Activated CD8-positive, alpha-beta memory T cell treated with anti-CD3 and anti-CD28 coated beads, Interleukin-2, amount 50 U/mL, for 1 hour (primary cell): ENCODE measurements around the gene FOSL1.
A peak's percentile ranks its signal among the peaks of the same experiment; 100 is the strongest.

Experiments
- DNase-seq: peaks from one replicate; pipeline ENCODE4 v3.0.0-alpha.2; 2020; ENCODE audit errors: extremely low read depth

Gene FOSL1

GRCh38 chr11:65863889-65864705 lies 36.1 kb downstream of the FOSL1 start:
- DNase-seq, result no peak

DNA sequence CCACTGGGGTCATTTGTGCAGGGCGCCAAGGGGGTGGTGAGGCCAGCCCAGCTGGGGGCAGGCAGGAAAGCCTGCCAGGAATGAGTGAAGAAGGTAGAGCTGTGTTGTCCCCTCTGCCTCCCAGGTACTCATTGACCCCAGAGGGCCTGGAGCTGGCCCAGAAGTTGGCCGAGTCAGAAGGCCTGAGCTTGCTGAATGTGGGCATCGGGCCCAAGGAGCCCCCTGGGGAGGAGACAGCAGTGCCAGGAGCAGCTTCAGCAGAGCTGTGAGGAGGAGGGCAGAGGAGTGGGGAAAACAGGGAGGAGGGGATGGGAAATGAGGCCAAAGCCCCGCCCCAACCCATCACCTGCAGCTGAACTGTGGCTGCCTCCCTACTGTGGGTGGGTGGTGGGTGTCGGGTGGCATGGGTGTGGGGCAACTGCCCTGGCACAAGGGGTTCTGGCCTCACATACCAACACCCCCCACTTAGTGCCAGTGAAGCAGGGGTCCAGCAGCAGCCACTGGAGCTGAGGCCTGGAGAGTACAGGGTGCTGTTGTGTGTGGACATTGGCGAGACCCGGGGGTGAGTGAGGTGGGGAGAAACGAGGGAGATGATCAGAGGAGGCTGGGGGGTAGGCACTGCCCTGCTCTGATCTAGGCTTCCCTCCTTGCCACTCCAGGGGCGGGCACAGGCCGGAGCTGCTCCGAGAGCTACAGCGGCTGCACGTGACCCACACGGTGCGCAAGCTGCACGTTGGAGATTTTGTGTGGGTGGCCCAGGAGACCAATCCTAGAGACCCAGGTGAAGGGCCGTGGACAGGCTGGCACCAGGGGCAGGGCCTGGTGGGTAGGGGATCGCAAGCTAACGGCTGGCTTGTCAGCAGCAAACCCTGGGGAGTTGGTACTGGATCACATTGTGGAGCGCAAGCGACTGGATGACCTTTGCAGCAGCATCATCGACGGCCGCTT lies 37.0 kb downstream of the FOSL1 start:
- no peak for DNase-seq

- no peak for DNase-seq
These were observed 37.9 kb downstream of the FOSL1 start for GRCh38 chr11:65862191-65862735.

DNA sequence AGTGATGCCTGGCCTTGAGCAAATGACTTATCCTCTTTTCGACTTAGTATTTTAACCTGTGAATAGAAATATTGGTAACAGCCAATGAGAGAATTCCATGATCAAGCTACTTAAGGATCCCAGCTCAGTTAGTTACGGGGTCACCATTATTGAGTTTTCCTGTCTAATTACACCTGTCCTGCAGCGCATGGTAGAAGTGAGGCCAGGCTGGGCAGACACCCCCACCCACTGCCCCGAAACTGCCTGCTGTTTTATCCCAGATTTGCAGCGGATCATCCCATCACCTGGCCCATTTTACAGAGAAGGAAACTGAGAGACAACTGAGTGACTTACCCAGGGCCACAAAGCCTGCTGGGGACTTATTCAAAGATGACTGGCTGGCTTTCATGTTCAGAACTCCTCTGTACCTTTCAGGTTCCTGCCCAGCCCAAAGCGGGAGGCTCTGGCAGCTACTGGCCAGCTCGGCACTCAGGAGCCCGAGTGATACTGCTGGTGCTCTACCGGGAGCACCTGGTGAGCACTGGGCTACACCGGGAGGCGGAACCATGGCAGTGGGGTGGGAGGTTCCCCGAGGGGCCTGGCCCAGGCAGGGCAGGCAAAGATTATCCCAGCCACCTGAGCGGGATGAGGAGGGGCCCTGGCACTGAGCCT lies 38.5 kb downstream of the FOSL1 start:
- DNase-seq, result no peak

GRCh38 chr11:65861165-65861505 lies 39.1 kb downstream of the FOSL1 start:
- no peak for DNase-seq

GRCh38 chr11:65860278-65861164 lies 39.7 kb downstream of the FOSL1 start, which contains the start of gene MUS81:
Gene MUS81, plus strand, starts transcription at chr11:65860433. Its CDS starts 321 bp downstream, at chr11:65860754.
- DNase-seq, result peak; percentile 86

DNA sequence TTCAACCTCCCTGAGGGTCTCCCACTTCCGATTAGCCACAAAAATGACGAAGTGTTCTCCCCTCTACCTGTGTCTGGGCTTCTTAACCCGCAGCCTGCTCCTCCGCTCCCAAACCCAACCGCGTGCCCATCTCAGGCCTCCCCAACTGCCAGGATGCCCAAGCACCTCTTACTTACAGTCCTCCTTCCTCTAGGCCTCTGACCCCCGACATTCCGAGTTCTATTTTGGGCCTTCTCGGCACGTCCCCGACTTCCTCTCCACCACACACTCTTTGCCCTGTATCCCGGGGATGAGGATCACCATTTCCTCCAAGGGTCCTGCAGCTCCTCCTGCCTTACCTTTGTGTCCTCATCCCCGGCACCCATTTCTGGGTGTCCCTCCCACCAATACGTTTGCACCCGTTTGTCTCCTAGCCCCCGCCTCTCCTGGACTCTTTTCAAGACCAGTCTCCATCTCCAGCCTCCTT lies 40.3 kb downstream of the FOSL1 start:
- no peak for DNase-seq

GRCh38 chr11:65859095-65859811 lies 40.9 kb downstream of the FOSL1 start:
- peak; percentile 95 for DNase-seq

DNA sequence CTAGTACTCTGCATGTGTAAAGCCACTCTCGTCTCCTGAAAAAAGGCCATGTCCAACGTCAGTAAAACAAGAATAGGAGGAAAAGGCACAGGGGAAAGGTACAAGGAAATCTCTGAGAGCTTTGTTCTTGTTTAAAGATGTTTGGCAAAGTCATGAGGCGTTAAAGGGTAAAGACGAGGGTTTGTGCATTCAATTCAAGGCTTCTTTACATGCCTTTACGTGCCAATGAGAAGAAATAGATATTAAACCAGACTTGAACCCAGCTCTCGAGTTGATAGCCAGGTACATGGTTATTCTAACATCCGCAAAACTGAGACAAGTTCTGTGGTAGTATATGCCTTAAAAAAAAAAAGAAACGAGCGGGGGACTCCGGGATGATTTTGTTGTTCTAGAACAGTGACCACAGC lies 41.5 kb downstream of the FOSL1 start:
- DNase-seq, result no peak

GRCh38 chr11:65857853-65858680 lies 42.1 kb downstream of the FOSL1 start, which contains the start of gene CFL1:
Gene CFL1, minus strand, starts transcription at chr11:65858180. Its CDS starts 81 bp downstream, at chr11:65858099.
- DNase-seq, result peak; percentile 88

DNA sequence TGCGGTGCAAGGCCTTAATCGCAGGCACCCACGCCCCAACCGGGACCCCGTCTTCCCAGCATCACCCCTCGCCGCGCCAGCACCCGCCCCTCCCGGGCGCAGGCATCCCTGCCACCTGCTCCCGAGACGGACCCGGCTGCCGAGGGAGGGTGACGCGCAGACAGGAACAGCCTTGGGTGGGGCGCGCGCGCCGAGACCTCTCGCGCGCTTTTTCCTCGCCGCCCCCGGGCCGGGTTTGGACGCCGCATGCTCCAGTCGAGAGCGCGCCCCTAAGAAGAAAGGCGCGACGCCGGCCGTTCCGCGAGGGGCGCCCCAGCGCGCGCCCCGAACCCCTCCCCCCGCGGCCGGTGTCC lies 42.7 kb downstream of the FOSL1 start:
- no peak for DNase-seq

- DNase-seq, result peak; percentile 59
These were observed 43.3 kb downstream of the FOSL1 start for GRCh38 chr11:65856689-65857499.

DNA sequence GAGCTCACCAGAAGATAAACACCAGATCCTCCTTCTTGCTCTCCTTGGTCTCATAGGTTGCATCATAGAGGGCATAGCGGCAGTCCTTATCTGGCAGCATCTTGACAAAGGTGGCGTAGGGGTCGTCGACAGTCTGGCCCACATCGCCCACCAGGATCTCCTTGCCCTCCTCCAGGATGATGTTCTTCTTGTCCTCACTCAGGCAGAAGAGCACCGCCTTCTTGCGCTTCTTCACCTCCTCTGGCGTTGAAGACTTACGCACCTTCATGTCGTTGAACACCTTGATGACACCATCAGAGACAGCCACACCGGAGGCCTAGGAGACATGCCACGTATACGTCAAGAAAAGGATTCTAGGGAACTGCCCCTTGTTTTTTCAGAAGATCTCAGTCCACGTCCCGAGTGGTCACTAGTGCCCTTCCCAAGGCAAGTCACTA lies 44.2 kb downstream of the FOSL1 start:
- no peak for DNase-seq

DNA sequence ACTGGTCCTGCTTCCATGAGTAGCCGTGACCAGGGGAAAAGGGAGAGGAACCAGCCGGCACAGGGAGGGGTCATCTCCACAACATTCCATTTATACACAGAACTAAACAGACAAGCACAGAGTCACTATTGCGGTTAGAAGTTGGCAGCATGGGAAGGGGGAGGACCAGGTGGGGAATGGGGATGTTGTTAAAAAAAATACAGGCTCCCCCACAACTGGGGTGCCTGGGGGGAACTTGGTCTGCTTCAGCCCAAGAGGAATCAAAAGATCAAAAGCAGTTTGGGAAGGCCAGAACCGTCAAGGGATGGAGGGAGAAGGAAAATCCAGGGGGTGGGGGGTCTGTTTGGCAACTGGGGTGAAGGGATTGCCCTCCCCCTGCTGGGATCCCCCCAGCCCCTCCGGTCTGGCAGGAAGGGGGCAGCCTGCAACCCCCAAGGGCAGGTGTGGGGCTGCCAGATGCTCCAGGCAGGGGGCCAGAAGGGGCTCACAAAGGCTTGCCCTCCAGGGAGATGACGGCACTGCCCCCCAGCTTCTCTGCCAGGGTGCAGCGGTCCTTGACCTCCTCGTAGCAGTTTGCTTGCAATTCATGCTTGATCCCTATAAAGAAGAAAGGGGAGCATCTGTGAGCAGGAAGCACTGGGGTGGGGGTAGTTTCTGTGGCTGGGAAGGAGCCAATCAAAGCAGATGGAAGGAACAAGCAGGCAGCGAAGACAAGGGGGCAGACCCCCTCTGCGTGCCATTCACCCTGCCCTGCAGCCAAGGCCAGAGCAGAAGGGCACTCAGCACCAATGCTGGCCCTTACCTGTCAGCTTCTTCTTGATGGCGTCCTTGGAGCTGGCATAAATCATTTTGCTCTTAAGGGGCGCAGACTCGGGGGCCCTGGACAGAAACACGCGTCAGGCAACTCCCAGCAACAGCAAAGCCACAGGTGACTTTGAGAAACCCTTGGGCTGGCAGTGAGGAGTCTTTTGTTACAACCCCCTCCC lies 45.0 kb downstream of the FOSL1 start:
- DNase-seq, result no peak

DNA sequence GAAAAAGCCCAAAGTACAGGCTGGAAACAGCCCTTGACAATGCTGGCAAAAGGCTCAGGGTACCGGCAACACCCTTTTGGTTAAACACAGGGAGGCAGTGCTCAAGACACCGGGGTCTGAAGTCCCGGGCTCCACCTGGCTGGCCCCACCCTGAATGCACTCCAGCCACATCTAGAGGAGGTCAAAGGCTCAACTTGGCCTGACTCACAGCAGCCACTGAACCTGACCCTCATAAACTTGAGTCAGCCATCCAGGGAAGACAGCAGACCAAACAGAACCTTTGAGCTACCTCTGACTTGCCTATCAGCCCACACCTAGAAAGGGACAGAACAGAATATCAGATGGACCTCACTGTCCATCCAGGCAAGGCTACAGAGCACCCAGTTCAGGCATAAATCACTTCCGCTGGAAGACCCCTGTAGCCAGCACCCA lies 46.0 kb downstream of the FOSL1 start:
- DNase-seq, result no peak

GRCh38 chr11:65853246-65853979 lies 46.8 kb downstream of the FOSL1 start:
- DNase-seq, result no peak
